H1 (cell line): ENCODE data around the gene FAM193B. TPM values are rescaled to one million over a fixed set of nuclear protein-coding genes. Genes with fewer than 3 reads are reported as not detected.

Experiments
- CTCF ChIA-PET: fragments of 300-600 bp; sonication (Branson Sonifier 250); formaldehyde crosslinking; loops from one replicate; lab custom pipeline; 2021; ENCODE audit not compliant: partially characterized antibody; lab: Charles Lee
- POLR2A ChIA-PET: fragments of 300-600 bp; sonication (Branson Sonifier 250); formaldehyde crosslinking; loops from one replicate; lab custom pipeline; 2021; ENCODE audit warnings: inconsistent platforms; ENCODE audit not compliant: partially characterized antibody; lab: Charles Lee
- DNase-seq, 2 experiments: peaks; one replicate each; pipeline versions ENCODE4 v3.0.0 to v3.0.0-alpha.2; 2010 to 2022; ENCODE audit warnings: low spot score in 2 of 2, low read depth in 1 of 2, mixed read lengths in 1 of 2
- FAIRE-seq: peaks from 2 replicates; lab custom pipeline; 2011; peaks lifted over from hg19 to GRCh38; lab: Jason Lieb, UNC
- H2AFZ ChIP-seq: 2 replicates; pipeline ENCODE4 v1.8.1; 2012; ENCODE audit warnings: low read length, inconsistent platforms
- H2AK5ac ChIP-seq: 2 replicates; pipeline ENCODE4 v1.6.1; 2013; ENCODE audit warnings: low read depth, low read length
- H2BK120ac ChIP-seq: replicated peaks from 2 replicates; pipeline ENCODE3; 2013; ENCODE audit warnings: low read depth, low read length, inconsistent platforms
- H2BK12ac ChIP-seq: 2 replicates; pipeline ENCODE4 v1.6.1; 2013; ENCODE audit warnings: low read depth, low read length
- H2BK15ac ChIP-seq: 2 replicates; pipeline ENCODE4 v1.6.1; 2013; ENCODE audit warnings: low read length
- H2BK20ac ChIP-seq: 2 replicates; pipeline ENCODE4 v1.6.1; 2013; ENCODE audit warnings: low read length
- H2BK5ac ChIP-seq: 2 replicates; pipeline ENCODE4 v1.6.1; 2013; ENCODE audit warnings: low read depth, low read length
- H3K14ac ChIP-seq: 2 replicates; pipeline ENCODE4 v1.6.1; 2013; ENCODE audit warnings: inconsistent platforms; ENCODE audit not compliant: insufficient read length
- H3K18ac ChIP-seq: 2 replicates; pipeline ENCODE4 v1.6.1; 2013; ENCODE audit warnings: low read length; ENCODE audit errors: extremely low read depth
- H3K23ac ChIP-seq: 2 replicates; pipeline ENCODE4 v1.6.1; 2013; ENCODE audit warnings: inconsistent platforms; ENCODE audit not compliant: insufficient read length
- H3K23me2 ChIP-seq: 2 replicates; pipeline ENCODE4 v1.6.1; 2013; ENCODE audit warnings: low read depth, low read length
- H3K27ac ChIP-seq: 2 replicates; pipeline ENCODE4 v1.6.1; 2011; ENCODE audit warnings: low read depth, low read length, inconsistent platforms
- H3K27me3 ChIP-seq, 4 experiments: replicated peaks in 1 of 4; 1 replicate in 1 of 4; 2 replicates in 3 of 4; pipeline versions ENCODE4 v1.6.1 to v1.8.1; 2011 to 2013; ENCODE audit warnings: low read length in 3 of 4, mild to moderate bottlenecking in 3 of 4, inconsistent platforms in 2 of 4, mixed read lengths in 2 of 4, moderate library complexity in 1 of 4; ENCODE audit not compliant: control insufficient read depth in 3 of 4, insufficient read depth in 3 of 4; ENCODE audit errors: extremely low read depth in 1 of 4
- H3K36me3 ChIP-seq, 4 experiments: 2 replicates each; pipeline versions ENCODE4 v1.6.1 to v1.8.1; 2011 to 2013; ENCODE audit warnings: mild to moderate bottlenecking in 4 of 4, low read length in 3 of 4, moderate library complexity in 2 of 4, control low read depth in 1 of 4, inconsistent platforms in 1 of 4; ENCODE audit not compliant: insufficient read depth in 4 of 4, control insufficient read depth in 2 of 4
- H3K4ac ChIP-seq: replicated peaks from 2 replicates; pipeline ENCODE3; 2013; ENCODE audit warnings: low read length, low read depth, mixed read lengths, inconsistent platforms; ENCODE audit not compliant: insufficient read length
- H3K4me1 ChIP-seq, 4 experiments: replicated peaks in 1 of 4; 1 replicate in 1 of 4; 2 replicates in 3 of 4; pipeline versions ENCODE4 v1.6.1 to v1.8.1; 2011 to 2013; ENCODE audit warnings: low read length in 3 of 4, inconsistent platforms in 2 of 4, mixed read lengths in 1 of 4; ENCODE audit not compliant: insufficient read depth in 4 of 4, control insufficient read depth in 3 of 4
- H3K4me2 ChIP-seq, 2 experiments: 2 replicates each; pipeline versions ENCODE4 v1.6.1 to v1.8.1; 2011 to 2013; ENCODE audit warnings: low read depth in 2 of 2, low read length in 2 of 2, control low read depth in 1 of 2, inconsistent platforms in 1 of 2, mild to moderate bottlenecking in 1 of 2; ENCODE audit not compliant: insufficient read depth in 1 of 2
- H3K4me3 ChIP-seq, 4 experiments: fragments of 200-600, 300-600 bp in 1 of 4; sonication (generic), shearing (Covaris generic), sonication (Bioruptor Twin) in 1 of 4; 2 replicates each; pipeline versions ENCODE4 v1.5.1 to v1.8.1; 2011 to 2016; ENCODE audit warnings: low read length in 4 of 4, low read depth in 3 of 4, control low read depth in 2 of 4, inconsistent platforms in 2 of 4, mild to moderate bottlenecking in 2 of 4, mixed read lengths in 1 of 4, moderate library complexity in 1 of 4; ENCODE audit not compliant: insufficient read depth in 2 of 4; ENCODE audit errors: extremely low read depth in 1 of 4
- H3K56ac ChIP-seq: replicated peaks from 2 replicates; pipeline ENCODE3; 2013; ENCODE audit warnings: low read depth, mild to moderate bottlenecking, mixed read lengths, low read length, inconsistent platforms; ENCODE audit not compliant: insufficient read length
- H3K79me1 ChIP-seq: 2 replicates; pipeline ENCODE4 v1.6.1; 2013; ENCODE audit warnings: low read depth, low read length, control low read depth
- H3K79me2 ChIP-seq, 2 experiments: 2 replicates each; pipeline versions ENCODE4 v1.6.1 to v1.8.1; 2012 to 2013; ENCODE audit warnings: low read length in 2 of 2, mild to moderate bottlenecking in 2 of 2, inconsistent platforms in 1 of 2; ENCODE audit not compliant: insufficient read depth in 2 of 2, control insufficient read depth in 1 of 2
- H3K9ac ChIP-seq, 4 experiments: replicated peaks in 1 of 4; 1 replicate in 1 of 4; 2 replicates in 3 of 4; pipeline versions ENCODE4 v1.6.1 to v1.8.1; 2011 to 2013; ENCODE audit warnings: low read depth in 3 of 4, low read length in 3 of 4, control low read depth in 2 of 4, mild to moderate bottlenecking in 2 of 4, moderate library complexity in 2 of 4, inconsistent platforms in 1 of 4; ENCODE audit errors: extremely low read depth in 1 of 4
- H3K9me3 ChIP-seq, 2 experiments: 2 replicates each; pipeline versions ENCODE4 v1.6.1 to v1.8.1; 2012 to 2013; ENCODE audit warnings: mild to moderate bottlenecking in 2 of 2, moderate library complexity in 2 of 2, control low read depth in 1 of 2, inconsistent platforms in 1 of 2, low read depth in 1 of 2, low read length in 1 of 2, mixed read lengths in 1 of 2; ENCODE audit not compliant: insufficient read depth in 2 of 2
- H4K20me1 ChIP-seq, 2 experiments: replicated peaks in 1 of 2; 2 replicates each; pipeline versions ENCODE3 to v1.8.1; 2011 to 2013; ENCODE audit warnings: inconsistent platforms in 2 of 2, low read length in 2 of 2, mild to moderate bottlenecking in 1 of 2; ENCODE audit not compliant: insufficient read depth in 2 of 2, control insufficient read depth in 1 of 2
- H4K5ac ChIP-seq: 2 replicates; pipeline ENCODE4 v1.6.1; 2013; ENCODE audit warnings: low read length, low read depth, mixed read lengths, inconsistent platforms; ENCODE audit not compliant: insufficient read length
- H4K8ac ChIP-seq: 2 replicates; pipeline ENCODE4 v1.8.0; 2013; ENCODE audit warnings: mild to moderate bottlenecking, moderate library complexity, low read length, inconsistent platforms; ENCODE audit not compliant: insufficient read depth; ENCODE audit errors: extremely low read depth
- H4K91ac ChIP-seq: replicated peaks from 2 replicates; pipeline ENCODE3; 2013; ENCODE audit warnings: low read length, mixed read lengths, inconsistent platforms; ENCODE audit not compliant: insufficient read length
- WGBS, 2 experiments: shearing (Covaris generic) in 1 of 2; methylation state at CpG; one replicate each; pipeline versions ENCODE4 v1.1.6 to v1.1.7; 2013 to 2015; ENCODE audit warnings: low lambda C conversion rate in 2 of 2, mixed read lengths in 2 of 2, inconsistent platforms in 1 of 2, low coverage in 1 of 2, missing lambda C conversion rate in 1 of 2; ENCODE audit not compliant: insufficient replicate concordance in 2 of 2, insufficient coverage in 1 of 2, insufficient read length in 1 of 2; ENCODE audit errors: extremely low coverage in 1 of 2, missing lambda C conversion rate in 1 of 2; 5-methylcytosine and 5-hydroxymethylcytosine counted together
- polyA plus RNA-seq, 7 experiments: library from polyadenylated mRNA; depleted of rRNA in 3 of 7; stranded (reverse) in 5 of 7; unstranded in 2 of 7; fragments of >200 nt in 5 of 7; fragments of 200-250 nt in 2 of 7; gene quantifications; 1 replicate in 5 of 7; 2 replicates in 1 of 7; 4 replicates in 1 of 7; pipeline versions ENCODE4 v1.2.1 to v1.2.3, GENCODE V29; 2011 to 2013; ENCODE audit warnings: missing spikeins in 2 of 7, mixed read lengths in 2 of 7
- total RNA-seq: library from RNA; stranded (reverse); fragmentation: NEBNext Ultra II Directional; extraction: Animal tissue kit (Norgen Biotek cat#: 25700); gene quantifications from 2 replicates; pipeline ENCODE4 v1.2.1, GENCODE V29; 2021

The FAM193B gene
- total and polyA plus RNA-seq, 2 of the 8 experiments (the other 6 are each of a cell fraction or from before 2014, with no cell fraction given), result 49.9 to 69.8 TPM

GRCh38 chr5:177602458-177602830 lies 48.1 kb upstream of the FAM193B start:
- no peak overlapping the region for H2BK20ac ChIP-seq
- ChIA-PET CTCF (interaction anchor here (0.9 to 1.4 kb wide), 7 partner anchors 26 to 473 kb away, joined by 3 to 4 read pairs (median 3); no protein-coding TSS in a partner anchor), POLR2A (interaction anchor here (4.2 to 8.8 kb wide), 2 partner anchors 8 to 9 kb away, joined by 19 to 72 read pairs; partner anchors contain the start of gene TMED9)
- H3K79me2 ChIP-seq, result peaks cover 0 to 4% of the 10 kb centered on the region in 2 experiments; a peak in 1 of 4 replicates
- H4K91ac ChIP-seq, result no peak overlapping the region
- no peak overlapping the region for H2BK12ac ChIP-seq
- no peak overlapping the region for H2AK5ac ChIP-seq
- H3K27ac ChIP-seq, result no peak overlapping the region
- no peaks in the 10 kb centered on the region for H3K9me3 ChIP-seq
- H3K23ac ChIP-seq, result no peak overlapping the region
- H3K4me1 ChIP-seq, result peaks cover 0 to 10% (median 7%) of the 10 kb centered on the region in 4 experiments; a peak in 5 of 7 replicates
- no peak overlapping the region for H3K18ac ChIP-seq
- no peak overlapping the region for H3K9ac ChIP-seq
- H2BK5ac ChIP-seq, result no peak overlapping the region
- H3K4ac ChIP-seq, result no peak overlapping the region
- H3K4me2 ChIP-seq, result no peak overlapping the region
- no peaks in the 10 kb centered on the region; the same call in none of the 2 replicates for H3K79me1 ChIP-seq
- H4K20me1 ChIP-seq, result peaks cover 0 to 2% of the 10 kb centered on the region in 2 experiments
- no peak overlapping the region for H3K56ac ChIP-seq
- WGBS, 2 experiments, result 87% methylated on average over 4 of the region's 4 CpGs; no CpG with 5 or more reads in 1 of the 2 experiments
- H3K4me3 ChIP-seq, result no peak overlapping the region
- H4K8ac ChIP-seq, result no peak overlapping the region
- no peak overlapping the region for H4K5ac ChIP-seq
- no peak overlapping the region for H2AFZ ChIP-seq
- no peaks in the 10 kb centered on the region for H3K36me3 ChIP-seq
- peaks cover 9% of the 10 kb centered on the region for H3K23me2 ChIP-seq
- no peak overlapping the region for H3K14ac ChIP-seq
- FAIRE-seq, result no peak
- H2BK15ac ChIP-seq, result no peak overlapping the region
- DNase-seq, result no peak
- H2BK120ac ChIP-seq, result no peak overlapping the region
- peaks cover 0 to 2% (median 0%) of the 10 kb centered on the region in 4 experiments; a peak in 2 of 7 replicates for H3K27me3 ChIP-seq
